ENCODE data around the gene DHRS2.

The DHRS2 gene

DNA sequence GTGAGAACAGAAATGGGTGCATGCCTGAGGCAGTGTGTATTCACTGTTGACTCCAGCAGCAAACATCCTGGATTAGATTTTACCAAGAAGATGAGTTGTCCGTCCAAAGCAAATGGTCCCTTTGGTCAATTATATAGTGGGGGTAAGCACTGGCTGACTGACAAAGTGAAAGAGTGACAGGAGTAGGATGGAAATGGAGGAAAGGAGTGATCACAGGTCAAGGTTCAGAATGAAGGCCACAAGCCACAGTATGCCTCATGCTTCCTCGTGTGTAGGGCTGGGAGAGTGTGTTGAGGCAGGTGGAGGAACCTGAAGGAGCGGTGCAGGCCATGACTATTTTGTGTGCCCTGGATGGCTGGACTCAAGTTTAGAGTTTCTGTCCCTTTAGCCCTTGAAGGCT, 14.3 kb downstream of the DHRS2 start:
- Histone ChIP-seq H3K27ac (ENCODE audit: low read depth, low read length, severe bottlenecking) (no peak overlapping the region), H3K36me3 (ENCODE audit: control insufficient read depth, insufficient read depth, low read length) (no peaks in the 10 kb centered on the region), H3K9me3 (ENCODE audit: control insufficient read depth, low read length) (no peaks in the 10 kb centered on the region), H3K4me1 (ENCODE audit: control insufficient read depth, insufficient read depth, low read length, poor library complexity, severe bottlenecking) (peaks cover 16% of the 10 kb centered on the region), H3K4me3 (ENCODE audit: extremely low read depth, insufficient read depth, low read length, poor library complexity, severe bottlenecking) (no peak overlapping the region)
- WGBS, 2 experiments (ENCODE audit: insufficient coverage in 2 of 2), result 91 to 100% methylated on average over 2 to 3 of the region's 3 CpGs

DNA sequence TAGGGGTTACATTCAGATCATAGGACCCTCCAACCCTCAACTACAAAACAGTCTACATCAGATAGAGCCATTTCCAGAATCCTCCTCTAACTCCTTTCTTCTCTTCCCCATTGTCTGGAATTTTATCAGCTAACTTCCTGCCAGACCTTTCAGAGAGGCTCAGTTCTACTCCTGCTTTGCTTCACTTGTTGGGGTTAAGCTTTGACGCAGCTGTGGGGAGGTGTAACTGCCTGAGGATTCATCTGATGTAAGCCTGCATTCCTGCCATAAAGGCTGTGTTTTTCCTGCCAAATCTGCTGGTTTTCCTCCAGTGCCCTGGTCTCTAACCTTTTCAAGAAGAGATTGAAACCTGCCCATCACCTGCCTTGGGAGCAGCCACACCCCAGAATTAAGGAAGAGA, 16.9 kb downstream of the DHRS2 start:
- no peaks in the 10 kb centered on the region for H3K36me3 ChIP-seq (ENCODE audit: control insufficient read depth, insufficient read depth, low read length)
- no peaks in the 10 kb centered on the region for H3K9me3 ChIP-seq (ENCODE audit: control insufficient read depth, low read length)
- WGBS, 2 experiments (ENCODE audit: insufficient coverage in 2 of 2), result 100% methylated on average over 1 of the region's 1 CpG; no CpG with 5 or more reads in 1 of the 2 experiments
- peak overlapping the region; percentile 79 for H3K27ac ChIP-seq (ENCODE audit: low read depth, low read length, severe bottlenecking)
- H3K4me1 ChIP-seq (ENCODE audit: control insufficient read depth, insufficient read depth, low read length, poor library complexity, severe bottlenecking), result peaks cover 15% of the 10 kb centered on the region
- no peak overlapping the region for H3K4me3 ChIP-seq (ENCODE audit: extremely low read depth, insufficient read depth, low read length, poor library complexity, severe bottlenecking)

DNA sequence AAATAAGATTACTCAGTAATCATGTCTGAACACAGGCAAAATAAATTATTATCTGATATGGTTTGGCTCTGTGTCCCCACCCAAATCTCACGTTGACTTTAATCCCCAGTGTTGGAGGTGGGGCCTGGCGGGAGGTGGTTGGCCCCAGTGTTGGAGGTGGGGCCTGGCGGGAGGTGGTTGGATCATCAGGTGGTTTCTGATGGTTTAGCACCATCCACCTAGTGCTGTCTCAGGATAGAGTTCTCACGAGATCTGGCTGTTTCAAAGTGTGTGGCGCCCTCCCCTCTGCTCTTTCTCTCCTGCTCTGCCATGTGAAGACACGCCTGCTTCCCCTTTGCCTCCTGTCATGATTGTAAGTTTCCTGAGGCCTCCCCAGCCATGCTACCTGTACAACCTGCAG, 18.1 kb downstream of the DHRS2 start:
- no peak overlapping the region for H3K27ac ChIP-seq (ENCODE audit: low read depth, low read length, severe bottlenecking)
- no peaks in the 10 kb centered on the region for H3K36me3 ChIP-seq (ENCODE audit: control insufficient read depth, insufficient read depth, low read length)

DNA sequence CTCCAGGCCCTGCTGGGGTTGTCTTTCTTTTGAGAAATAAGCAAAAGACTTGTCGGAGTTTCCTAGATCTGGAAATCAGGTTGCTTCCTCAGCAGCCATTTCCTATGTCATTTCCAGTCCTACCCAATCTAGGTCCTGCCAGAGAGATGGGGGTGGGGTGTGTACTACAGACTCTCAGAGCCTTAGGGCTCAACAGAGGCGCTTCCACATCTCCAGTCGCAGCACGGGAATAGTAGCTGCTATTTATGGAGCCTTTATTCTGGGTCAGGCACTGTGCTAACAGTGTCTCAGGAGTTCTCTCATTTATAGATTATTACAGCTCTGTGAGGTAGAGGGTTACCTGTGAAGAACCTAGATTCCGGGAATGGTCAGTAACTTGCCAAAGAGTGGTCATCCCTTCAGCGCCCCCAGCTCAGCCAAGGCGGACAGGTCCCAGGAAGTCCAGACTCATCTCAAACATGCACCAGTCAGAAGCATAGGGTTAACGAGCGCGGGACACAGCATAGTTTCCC, 21.9 kb downstream of the DHRS2 start:
- H3K9me3 ChIP-seq (ENCODE audit: control insufficient read depth, low read length), result no peaks in the 10 kb centered on the region
- H3K36me3 ChIP-seq (ENCODE audit: control insufficient read depth, insufficient read depth, low read length), result no peaks in the 10 kb centered on the region
- no peak overlapping the region for H3K27ac ChIP-seq (ENCODE audit: low read depth, low read length, severe bottlenecking)
- H3K4me1 ChIP-seq (ENCODE audit: control insufficient read depth, insufficient read depth, low read length, poor library complexity, severe bottlenecking), result peaks cover 10% of the 10 kb centered on the region
- H3K4me3 ChIP-seq (ENCODE audit: extremely low read depth, insufficient read depth, low read length, poor library complexity, severe bottlenecking), result no peak overlapping the region
- 73 to 81% methylated on average over 6 to 7 of the region's 10 CpGs for WGBS, 2 experiments (ENCODE audit: insufficient coverage in 2 of 2)

More for the DNA sequence above, 18.1 kb downstream of the DHRS2 start:
- Histone ChIP-seq H3K9me3 (ENCODE audit: control insufficient read depth, low read length) (no peaks in the 10 kb centered on the region), H3K4me3 (ENCODE audit: extremely low read depth, insufficient read depth, low read length, poor library complexity, severe bottlenecking) (no peak overlapping the region), H3K4me1 (ENCODE audit: control insufficient read depth, insufficient read depth, low read length, poor library complexity, severe bottlenecking) (peaks cover 15% of the 10 kb centered on the region)
- WGBS, 2 experiments (ENCODE audit: insufficient coverage in 2 of 2), result 83 to 90% methylated on average over 5 of the region's 6 CpGs

DNA sequence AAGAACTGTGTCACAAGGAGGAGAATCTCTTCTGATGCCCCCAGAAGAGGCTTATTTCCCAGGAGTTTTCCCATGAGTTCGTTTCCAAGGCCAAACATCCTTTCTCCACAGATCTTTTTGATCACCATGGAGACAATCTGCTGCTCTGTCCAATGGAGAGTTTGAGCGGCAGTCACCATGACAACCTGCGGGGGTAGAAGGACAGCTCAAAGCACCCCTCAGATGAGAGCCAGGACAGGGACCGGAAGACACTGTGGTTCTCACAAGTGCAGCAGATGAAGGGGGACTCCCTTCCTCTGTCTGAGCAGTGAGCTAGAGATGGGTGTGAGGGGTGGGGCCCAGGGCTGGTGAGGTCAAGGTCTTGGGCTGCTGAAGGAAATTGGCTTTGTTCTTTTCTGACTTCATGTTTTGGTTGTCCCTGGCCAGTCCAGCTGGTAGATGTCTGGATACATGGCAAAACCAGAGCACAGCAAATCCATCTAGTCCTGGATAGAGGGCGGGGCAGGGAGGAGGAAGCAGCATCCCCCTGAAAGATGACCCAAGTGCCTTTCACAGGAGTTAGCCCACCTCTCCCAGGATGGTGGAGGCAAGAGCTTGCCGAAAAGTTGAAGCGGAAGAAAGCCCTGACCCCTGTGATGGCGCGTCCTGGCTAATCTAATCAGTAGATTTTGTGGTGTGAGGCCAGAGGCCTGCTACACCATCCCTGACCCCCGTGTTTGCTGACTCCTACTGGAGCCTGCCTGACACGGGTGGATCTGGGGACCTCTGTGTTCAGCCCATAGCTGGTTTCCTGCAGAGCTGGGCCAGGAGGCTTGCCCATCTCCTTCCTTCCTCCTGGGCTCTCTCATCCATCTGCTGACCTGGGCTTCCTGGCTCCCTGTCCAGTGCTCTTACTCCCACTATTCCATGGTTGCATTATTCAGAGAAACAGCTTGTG, 24.4 kb downstream of the DHRS2 start:
- no peaks in the 10 kb centered on the region for H3K36me3 ChIP-seq (ENCODE audit: control insufficient read depth, insufficient read depth, low read length)
- no peak overlapping the region for H3K27ac ChIP-seq (ENCODE audit: low read depth, low read length, severe bottlenecking)
- peaks cover 2% of the 10 kb centered on the region for H3K4me1 ChIP-seq (ENCODE audit: control insufficient read depth, insufficient read depth, low read length, poor library complexity, severe bottlenecking)
- 81 to 83% methylated on average over 11 of the region's 11 CpGs for WGBS, 2 experiments (ENCODE audit: insufficient coverage in 2 of 2)
- H3K4me3 ChIP-seq (ENCODE audit: extremely low read depth, insufficient read depth, low read length, poor library complexity, severe bottlenecking), result no peak overlapping the region
- H3K9me3 ChIP-seq (ENCODE audit: control insufficient read depth, low read length), result no peaks in the 10 kb centered on the region

DNA sequence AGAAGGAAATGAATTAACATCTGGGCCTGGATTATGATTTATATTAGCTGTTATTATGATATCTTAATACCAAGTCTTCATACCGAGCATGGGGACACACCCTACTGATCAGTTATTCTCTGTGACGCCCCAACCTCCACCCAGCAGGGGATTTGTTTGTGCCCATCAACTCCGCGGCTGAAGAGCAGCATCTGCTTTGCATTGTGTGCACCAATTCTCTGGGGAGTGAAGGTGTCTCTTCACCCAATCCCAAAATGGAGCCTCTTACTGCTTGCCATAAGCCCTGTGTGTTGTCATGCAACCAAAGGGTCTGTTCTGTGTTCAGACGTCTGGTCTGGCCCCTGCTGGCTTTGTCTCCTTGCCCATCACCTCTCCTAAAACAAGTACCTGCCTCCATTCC, 25.4 kb downstream of the DHRS2 start:
- Histone ChIP-seq H3K27ac (ENCODE audit: low read depth, low read length, severe bottlenecking) (no peak overlapping the region), H3K4me1 (ENCODE audit: control insufficient read depth, insufficient read depth, low read length, poor library complexity, severe bottlenecking) (peaks cover 2% of the 10 kb centered on the region), H3K9me3 (ENCODE audit: control insufficient read depth, low read length) (no peaks in the 10 kb centered on the region), H3K4me3 (ENCODE audit: extremely low read depth, insufficient read depth, low read length, poor library complexity, severe bottlenecking) (no peak overlapping the region), H3K36me3 (ENCODE audit: control insufficient read depth, insufficient read depth, low read length) (no peaks in the 10 kb centered on the region)
- 78 to 80% methylated on average over 3 of the region's 5 CpGs for WGBS, 2 experiments (ENCODE audit: insufficient coverage in 2 of 2)

DNA sequence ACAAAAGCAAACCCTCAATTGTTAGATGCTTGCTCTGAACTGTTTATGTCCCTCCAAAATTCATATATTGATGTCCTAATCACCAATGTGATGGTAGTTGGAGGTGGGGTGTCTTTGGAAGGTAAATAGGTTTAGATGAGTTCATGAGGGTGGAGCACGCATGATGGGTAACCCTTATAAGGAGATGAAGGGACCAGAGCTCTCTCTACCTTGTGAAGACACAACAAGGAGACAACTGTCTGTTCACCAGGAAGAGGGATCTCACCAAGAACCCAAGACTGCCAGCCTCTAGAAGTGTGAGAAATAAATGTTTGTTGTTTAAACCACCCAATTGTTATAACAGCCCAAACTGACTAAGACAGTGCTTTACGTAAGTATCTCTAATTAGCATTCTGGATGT, 27.0 kb downstream of the DHRS2 start:
- H3K4me1 ChIP-seq (ENCODE audit: control insufficient read depth, insufficient read depth, low read length, poor library complexity, severe bottlenecking), result no peaks in the 10 kb centered on the region
- no peaks in the 10 kb centered on the region for H3K9me3 ChIP-seq (ENCODE audit: control insufficient read depth, low read length)
- H3K27ac ChIP-seq (ENCODE audit: low read depth, low read length, severe bottlenecking), result no peak overlapping the region
- no peaks in the 10 kb centered on the region for H3K36me3 ChIP-seq (ENCODE audit: control insufficient read depth, insufficient read depth, low read length)
- H3K4me3 ChIP-seq (ENCODE audit: extremely low read depth, insufficient read depth, low read length, poor library complexity, severe bottlenecking), result no peak overlapping the region
- WGBS, 2 experiments (ENCODE audit: insufficient coverage in 2 of 2), result 100% methylated on average over 1 to 2 of the region's 2 CpGs

DNA sequence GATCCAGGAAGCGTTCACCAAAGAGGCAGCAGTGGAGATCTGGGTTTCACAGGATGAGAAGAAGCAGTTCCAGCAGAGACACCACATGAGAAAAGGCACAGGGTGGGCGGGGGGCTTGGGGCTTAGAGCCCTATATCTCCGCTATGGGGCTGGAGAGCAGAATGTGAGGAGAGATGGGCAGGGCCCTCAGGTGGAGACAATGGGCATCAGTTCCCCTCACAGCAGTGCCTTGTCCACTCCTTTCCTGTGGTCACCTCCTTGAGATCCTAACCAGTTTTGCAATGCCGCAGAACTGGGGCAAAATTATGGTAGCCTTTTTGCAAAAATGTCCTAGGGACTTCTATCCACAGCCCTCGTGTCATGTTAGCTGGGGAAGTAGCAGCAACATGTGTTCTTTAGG, 27.5 kb downstream of the DHRS2 start:
- Histone ChIP-seq H3K27ac (ENCODE audit: low read depth, low read length, severe bottlenecking) (no peak overlapping the region), H3K9me3 (ENCODE audit: control insufficient read depth, low read length) (no peaks in the 10 kb centered on the region), H3K4me3 (ENCODE audit: extremely low read depth, insufficient read depth, low read length, poor library complexity, severe bottlenecking) (no peak overlapping the region), H3K36me3 (ENCODE audit: control insufficient read depth, insufficient read depth, low read length) (no peaks in the 10 kb centered on the region), H3K4me1 (ENCODE audit: control insufficient read depth, insufficient read depth, low read length, poor library complexity, severe bottlenecking) (no peaks in the 10 kb centered on the region)
- whole genome bisulfite sequencing, 2 experiments (ENCODE audit: insufficient coverage in 2 of 2), result 96 to 100% methylated on average over 2 to 3 of the region's 5 CpGs

DNA sequence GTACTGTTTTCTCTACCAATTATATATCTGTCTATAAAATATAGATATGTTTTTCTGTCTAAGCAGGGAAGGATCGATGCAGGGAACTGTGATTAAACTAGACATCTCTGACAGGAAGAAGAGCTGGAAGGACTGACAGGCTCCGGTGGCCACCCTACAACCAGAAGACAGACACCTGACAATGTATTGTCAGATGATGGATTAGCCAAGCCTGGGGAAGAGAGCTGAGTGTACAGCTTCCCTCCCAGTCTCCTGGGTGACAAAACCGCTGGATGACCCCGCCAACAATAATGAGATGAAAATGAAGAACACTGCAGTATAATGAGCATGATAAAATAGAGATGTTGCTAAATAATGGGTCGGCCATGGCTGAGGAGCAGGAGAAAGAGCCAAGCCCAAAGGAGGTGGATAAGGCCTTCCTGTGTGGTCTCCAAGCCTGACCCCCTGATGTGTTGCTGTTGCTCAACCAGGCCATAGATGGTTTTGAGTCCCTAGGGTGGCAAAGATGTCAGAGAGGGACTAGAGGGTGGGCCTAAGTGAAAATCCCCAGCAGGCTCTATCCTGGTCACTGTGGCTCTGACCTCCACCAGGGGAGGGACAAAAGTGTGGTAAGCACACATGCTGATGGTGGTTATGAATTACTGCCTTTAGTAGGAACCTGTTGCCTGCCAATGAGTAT, 28.2 kb downstream of the DHRS2 start:
- Histone ChIP-seq H3K4me3 (ENCODE audit: extremely low read depth, insufficient read depth, low read length, poor library complexity, severe bottlenecking) (no peak overlapping the region), H3K4me1 (ENCODE audit: control insufficient read depth, insufficient read depth, low read length, poor library complexity, severe bottlenecking) (no peaks in the 10 kb centered on the region), H3K36me3 (ENCODE audit: control insufficient read depth, insufficient read depth, low read length) (no peaks in the 10 kb centered on the region), H3K9me3 (ENCODE audit: control insufficient read depth, low read length) (no peaks in the 10 kb centered on the region), H3K27ac (ENCODE audit: low read depth, low read length, severe bottlenecking) (no peak overlapping the region)
- 65 to 89% methylated on average over 3 to 4 of the region's 5 CpGs for WGBS, 2 experiments (ENCODE audit: insufficient coverage in 2 of 2)

DNA sequence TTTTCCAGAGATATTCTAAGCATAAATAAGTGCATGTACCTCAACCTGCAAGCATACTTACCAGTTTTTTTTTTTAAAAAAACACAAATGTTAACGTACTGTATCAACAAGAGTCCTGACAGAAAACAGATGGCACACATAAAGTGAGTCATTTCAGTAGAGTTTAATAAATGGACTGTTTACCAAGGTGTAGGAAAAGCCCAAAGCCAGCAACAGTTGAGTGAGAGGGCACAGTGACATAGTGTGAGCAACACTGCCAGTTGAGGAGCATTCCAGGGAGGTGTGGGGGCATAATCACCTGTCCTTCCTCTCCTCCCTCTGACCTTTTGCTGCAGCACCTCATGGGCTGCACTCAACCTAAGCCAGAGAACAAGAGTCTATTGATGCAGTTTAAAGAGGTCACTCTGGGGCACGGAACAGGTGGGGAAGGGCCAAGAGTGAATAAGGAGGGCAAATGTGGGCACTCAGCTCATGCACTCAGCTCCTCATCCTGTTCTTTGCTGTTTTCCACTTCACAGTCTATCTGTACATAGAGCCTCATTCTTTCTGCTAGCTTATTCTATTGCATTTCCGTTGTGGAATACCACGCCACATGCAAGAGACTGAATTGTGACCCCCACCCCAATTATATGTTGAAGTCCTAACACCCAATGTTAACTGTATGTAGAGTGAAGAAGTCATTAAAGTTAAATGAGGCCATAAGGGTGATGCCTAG, 29.3 kb downstream of the DHRS2 start:
- H3K9me3 ChIP-seq (ENCODE audit: control insufficient read depth, low read length), result no peaks in the 10 kb centered on the region
- H3K27ac ChIP-seq (ENCODE audit: low read depth, low read length, severe bottlenecking), result no peak overlapping the region
- WGBS, 2 experiments (ENCODE audit: insufficient coverage in 2 of 2), result 53 to 83% methylated on average over 1 to 3 of the region's 4 CpGs
- H3K36me3 ChIP-seq (ENCODE audit: control insufficient read depth, insufficient read depth, low read length), result no peaks in the 10 kb centered on the region
- H3K4me3 ChIP-seq (ENCODE audit: extremely low read depth, insufficient read depth, low read length, poor library complexity, severe bottlenecking), result no peak overlapping the region
- H3K4me1 ChIP-seq (ENCODE audit: control insufficient read depth, insufficient read depth, low read length, poor library complexity, severe bottlenecking), result no peaks in the 10 kb centered on the region

Data from mesodermal cell (in vitro differentiated cells).